MM.1S (cell line): ENCODE data around the gene HADH.

Experiments
- DNase-seq: peaks from one replicate; pipeline ENCODE4 v3.0.0-alpha.2; 2015
- H2AFZ ChIP-seq: fragments of 300-600 bp; sonication (generic); 2 replicates; pipeline ENCODE4 v1.6.0; 2016; ENCODE audit warnings: antibody characterized with exemption, low read length
- H3F3A ChIP-seq: fragments of 300-600 bp; sonication (generic); 2 replicates; pipeline ENCODE4 v1.6.1; 2016; ENCODE audit warnings: mild to moderate bottlenecking, antibody characterized with exemption, low read length, moderate library complexity, mixed read lengths; ENCODE audit not compliant: insufficient read depth
- H3K27ac ChIP-seq: fragments of 300-600 bp; sonication (generic); 2 replicates; pipeline ENCODE4 v1.5.1; 2016; ENCODE audit warnings: mild to moderate bottlenecking, low read length
- H3K27me3 ChIP-seq: fragments of 300-600 bp; sonication (generic); replicated peaks from 2 replicates; pipeline ENCODE4 v1.6.0; 2016; ENCODE audit warnings: low read length; ENCODE audit not compliant: insufficient read depth
- H3K36me3 ChIP-seq: fragments of 300-600 bp; sonication (generic); replicated peaks from 2 replicates; pipeline ENCODE4 v1.6.1; 2016; ENCODE audit warnings: mild to moderate bottlenecking, low read length, mixed read lengths; ENCODE audit not compliant: insufficient read depth
- H3K4me1 ChIP-seq: fragments of 300-600 bp; sonication (generic); 2 replicates; pipeline ENCODE4 v1.6.1; 2016; ENCODE audit warnings: low read length, mixed read lengths
- H3K4me2 ChIP-seq: fragments of 300-600 bp; sonication (generic); 2 replicates; pipeline ENCODE4 v1.6.0; 2016; ENCODE audit warnings: low read depth, low read length
- H3K4me3 ChIP-seq: fragments of 300-600 bp; sonication (generic); 2 replicates; pipeline ENCODE4 v1.5.1; 2016; ENCODE audit warnings: low read length, mixed read lengths
- H3K79me2 ChIP-seq: fragments of 300-600 bp; sonication (generic); 2 replicates; pipeline ENCODE4 v1.6.1; 2016; ENCODE audit warnings: mixed run types, low read length, mixed read lengths
- H3K9ac ChIP-seq: fragments of 300-600 bp; sonication (generic); 2 replicates; pipeline ENCODE4 v1.6.1; 2016; ENCODE audit warnings: low read length, mixed read lengths
- H3K9me2 ChIP-seq: fragments of 300-600 bp; sonication (generic); replicated peaks from 2 replicates; pipeline ENCODE4 v1.6.1; 2016; ENCODE audit warnings: mild to moderate bottlenecking, low read length, mixed read lengths; ENCODE audit not compliant: insufficient read depth
- H3K9me3 ChIP-seq: fragments of 300-600 bp; sonication (generic); replicated peaks from 2 replicates; pipeline ENCODE4 v1.6.1; 2016; ENCODE audit warnings: mild to moderate bottlenecking, low read length, mixed read lengths; ENCODE audit not compliant: insufficient read depth
- H4K20me1 ChIP-seq: fragments of 300-600 bp; sonication (generic); 2 replicates; pipeline ENCODE4 v1.6.1; 2016; ENCODE audit warnings: mild to moderate bottlenecking, low read length, moderate library complexity, mixed read lengths; ENCODE audit not compliant: insufficient read depth
- EZH2 ChIP-seq: fragments of 300-600 bp; sonication (generic); optimal IDR thresholded peaks from 2 replicates; pipeline ENCODE3; 2017; ENCODE audit warnings: low read depth, mild to moderate bottlenecking, antibody characterized with exemption, low read length, mixed read lengths
- EZH2phosphoT487 ChIP-seq: fragments of 300-600 bp; sonication (generic); IDR thresholded peaks from 2 replicates; pipeline ENCODE4 v1.6.1; 2018; ENCODE audit warnings: antibody characterized with exemption, low read length
- TF ChIP-seq, protein P1 (sequence below): fragments of 300-600 bp; sonication (generic); IDR thresholded peaks from 2 replicates; pipeline ENCODE4 v1.5.1; 2016; ENCODE audit warnings: antibody characterized with exemption, low read length, mixed read lengths

The HADH gene

GRCh38 chr4:108044951-108045686, 55.4 kb downstream of the HADH start:
- no peaks in the 10 kb centered on the region for H4K20me1 ChIP-seq
- H3K4me1 ChIP-seq, result no peaks in the 10 kb centered on the region
- no peaks in the 10 kb centered on the region; the same call in 1 of the 2 replicates for H3K79me2 ChIP-seq
- no peak overlapping the region for H3K4me3 ChIP-seq
- no peak overlapping the region for H2AFZ ChIP-seq
- TF ChIP-seq EZH2 (no peak), EZH2phosphoT487 (no peak)
- TF ChIP-seq, protein P1, sequence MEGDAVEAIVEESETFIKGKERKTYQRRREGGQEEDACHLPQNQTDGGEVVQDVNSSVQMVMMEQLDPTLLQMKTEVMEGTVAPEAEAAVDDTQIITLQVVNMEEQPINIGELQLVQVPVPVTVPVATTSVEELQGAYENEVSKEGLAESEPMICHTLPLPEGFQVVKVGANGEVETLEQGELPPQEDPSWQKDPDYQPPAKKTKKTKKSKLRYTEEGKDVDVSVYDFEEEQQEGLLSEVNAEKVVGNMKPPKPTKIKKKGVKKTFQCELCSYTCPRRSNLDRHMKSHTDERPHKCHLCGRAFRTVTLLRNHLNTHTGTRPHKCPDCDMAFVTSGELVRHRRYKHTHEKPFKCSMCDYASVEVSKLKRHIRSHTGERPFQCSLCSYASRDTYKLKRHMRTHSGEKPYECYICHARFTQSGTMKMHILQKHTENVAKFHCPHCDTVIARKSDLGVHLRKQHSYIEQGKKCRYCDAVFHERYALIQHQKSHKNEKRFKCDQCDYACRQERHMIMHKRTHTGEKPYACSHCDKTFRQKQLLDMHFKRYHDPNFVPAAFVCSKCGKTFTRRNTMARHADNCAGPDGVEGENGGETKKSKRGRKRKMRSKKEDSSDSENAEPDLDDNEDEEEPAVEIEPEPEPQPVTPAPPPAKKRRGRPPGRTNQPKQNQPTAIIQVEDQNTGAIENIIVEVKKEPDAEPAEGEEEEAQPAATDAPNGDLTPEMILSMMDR, result no peak
- H3F3A ChIP-seq, result no peaks in the 10 kb centered on the region
- H3K36me3 ChIP-seq, result 0 out of 2 replicates have a peak, but pooled peaks cover 4% of the 10 kb centered on the region
- no peaks in the 10 kb centered on the region for H3K9me3 ChIP-seq
- no peak overlapping the region for H3K27ac ChIP-seq
- no peaks in the 10 kb centered on the region for H3K9me2 ChIP-seq
- H3K9ac ChIP-seq, result no peak overlapping the region
- H3K27me3 ChIP-seq, result no peaks in the 10 kb centered on the region
- DNase-seq, result no peak
- no peak overlapping the region for H3K4me2 ChIP-seq

DNA sequence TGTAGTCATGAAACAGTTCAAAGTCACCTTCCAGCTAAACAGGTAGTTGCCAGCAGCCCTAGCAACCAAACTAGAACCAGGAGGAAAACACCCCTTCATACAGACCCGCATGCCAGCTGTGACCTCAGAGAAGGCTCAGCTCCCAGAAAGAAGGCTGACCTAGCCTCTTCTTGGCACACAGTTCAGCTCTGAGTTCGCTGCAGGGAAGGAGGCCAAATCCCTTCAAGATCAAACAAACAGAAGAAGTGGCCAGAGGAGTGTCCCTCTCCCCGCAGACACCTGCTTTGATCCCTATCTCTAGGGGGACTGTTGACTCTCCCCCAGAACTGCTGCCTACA, 56.0 kb downstream of the HADH start:
- no peak overlapping the region for H3K4me3 ChIP-seq
- 0 out of 2 replicates have a peak, but pooled peaks cover 4% of the 10 kb centered on the region for H3K36me3 ChIP-seq
- no peaks in the 10 kb centered on the region for H3K27me3 ChIP-seq
- H3K9me2 ChIP-seq, result no peaks in the 10 kb centered on the region
- H3F3A ChIP-seq, result no peaks in the 10 kb centered on the region
- no peak overlapping the region for H3K4me2 ChIP-seq
- H3K79me2 ChIP-seq, result no peaks in the 10 kb centered on the region; the same call in 1 of the 2 replicates
- no peak overlapping the region for H3K27ac ChIP-seq
- H3K9ac ChIP-seq, result no peak overlapping the region
- no peak for TF ChIP-seq EZH2phosphoT487
- TF ChIP-seq, protein P1, result no peak
- TF ChIP-seq EZH2, result no peak
- no peaks in the 10 kb centered on the region for H3K4me1 ChIP-seq
- H3K9me3 ChIP-seq, result no peaks in the 10 kb centered on the region
- H4K20me1 ChIP-seq, result no peaks in the 10 kb centered on the region
- H2AFZ ChIP-seq, result no peak overlapping the region
- no peak for DNase-seq

DNA sequence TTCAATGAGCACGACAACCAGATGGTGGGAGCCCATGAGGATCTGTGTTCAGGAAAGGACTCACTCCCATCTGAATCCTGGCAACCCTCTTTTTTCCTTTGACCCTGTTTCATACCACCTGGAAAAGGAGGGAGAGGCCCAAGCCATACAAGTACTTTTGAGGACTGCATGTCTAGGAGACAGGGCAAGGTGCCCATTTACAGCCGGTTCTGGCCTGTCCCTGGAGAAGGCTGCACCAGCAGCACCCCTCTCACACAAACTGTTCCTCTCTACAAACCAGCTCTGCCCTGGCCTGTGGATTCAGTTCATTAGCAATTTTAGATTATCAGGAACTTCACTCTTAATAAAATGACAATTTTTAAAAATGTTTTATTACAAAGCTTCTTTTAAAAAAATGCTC, 57.5 kb downstream of the HADH start:
- no peak overlapping the region for H2AFZ ChIP-seq
- H3F3A ChIP-seq, result no peaks in the 10 kb centered on the region
- no peaks in the 10 kb centered on the region for H3K4me1 ChIP-seq
- H3K27ac ChIP-seq, result no peak overlapping the region
- TF ChIP-seq EZH2 (no peak), EZH2phosphoT487 (no peak)
- TF ChIP-seq, protein P1, result no peak
- H3K9me2 ChIP-seq, result no peaks in the 10 kb centered on the region
- no peaks in the 10 kb centered on the region for H3K27me3 ChIP-seq
- H3K36me3 ChIP-seq, result 0 out of 2 replicates have a peak, but pooled peaks cover 4% of the 10 kb centered on the region
- H3K4me2 ChIP-seq, result no peak overlapping the region
- H3K4me3 ChIP-seq, result no peak overlapping the region
- no peaks in the 10 kb centered on the region for H3K9me3 ChIP-seq
- H4K20me1 ChIP-seq, result no peaks in the 10 kb centered on the region
- DNase-seq, result no peak
- H3K9ac ChIP-seq, result no peak overlapping the region
- no peaks in the 10 kb centered on the region; the same call in 1 of the 2 replicates for H3K79me2 ChIP-seq
